Right atrium auricular region (tissue), 2 donors: ENCODE results near the gene ST6GALNAC3. TPM values are rescaled to one million over a fixed set of nuclear protein-coding genes. Genes with fewer than 3 reads are reported as not detected.

ENCODE experiments used
- DNase-seq: peaks from one replicate; pipeline ENCODE4 v3.0.0-alpha.2; 2019; ENCODE audit warnings: low spot score
- H3K27ac ChIP-seq, 2 donors: fragments of 200-600 bp; sonication (generic); 1 replicate in 1 of 2; 2 replicates in 1 of 2; pipeline ENCODE4 v1.5.1; 2016 to 2019
- H3K27me3 ChIP-seq, 2 donors: fragments of 200-600 bp; sonication (generic); one replicate each; pipeline versions ENCODE4 v1.5.1 to v1.6.0; 2017 to 2019
- H3K36me3 ChIP-seq: fragments of 200-600 bp; sonication (generic); one replicate; pipeline ENCODE4 v1.5.1; 2016
- H3K4me1 ChIP-seq, 2 donors: fragments of 200-600 bp; sonication (generic); one replicate each; pipeline versions ENCODE4 v1.5.1 to v1.6.0; 2017 to 2019
- H3K4me3 ChIP-seq, 2 donors: fragments of 200-600 bp; sonication (generic); 1 replicate in 1 of 2; 2 replicates in 1 of 2; pipeline ENCODE4 v1.5.1; 2017 to 2019; ENCODE audit warnings: mild to moderate bottlenecking in 1 of 2, moderate library complexity in 1 of 2
- H3K9me3 ChIP-seq, 2 donors: fragments of 200-600 bp; sonication (generic); one replicate each; pipeline ENCODE4 v1.5.1; 2019
- CTCF ChIP-seq, 2 donors: fragments of 200-600 bp; sonication (generic); IDR thresholded peaks; one replicate each; pipeline ENCODE4 v1.5.1; 2019; ENCODE audit warnings: antibody characterized with exemption in 2 of 2
- total RNA-seq, 2 donors: library from RNA; depleted of rRNA; stranded (reverse); fragments of >200 nt; gene quantifications; one replicate each; pipeline ENCODE4 v1.1.0, GENCODE V29; 2016

The ST6GALNAC3 gene
- total RNA-seq, 2 donors from 2014 or later: 6.8 to 9.3 TPM

- H3K4me3 ChIP-seq: no peak overlapping the region
- no peak for DNase-seq
- H3K27me3 ChIP-seq: no peaks in the 10 kb centered on the region
Measured at GRCh38 chr1:76101548-76101947, 27.0 kb downstream of the ST6GALNAC3 start.

GRCh38 chr1:76102046-76102445, 27.5 kb downstream of the ST6GALNAC3 start:
- Histone ChIP-seq H3K4me3 (no peak overlapping the region), H3K9me3 (no peaks in the 10 kb centered on the region), H3K27me3 (no peaks in the 10 kb centered on the region), H3K36me3 (no peaks in the 10 kb centered on the region), H3K27ac (no peak overlapping the region), H3K4me1 (no peaks in the 10 kb centered on the region)
- TF ChIP-seq CTCF (IDR thresholded peaks at IDR 0.05): no peak
- no peak for DNase-seq

More at GRCh38 chr1:76101548-76101947, 27.0 kb downstream of the ST6GALNAC3 start:
- no peak for TF ChIP-seq CTCF (IDR thresholded peaks at IDR 0.05)
- Histone ChIP-seq H3K4me1 (no peaks in the 10 kb centered on the region), H3K9me3 (no peaks in the 10 kb centered on the region), H3K27ac (no peak overlapping the region), H3K36me3 (no peaks in the 10 kb centered on the region)

- TF ChIP-seq CTCF (IDR thresholded peaks at IDR 0.05): no peak
- no peaks in the 10 kb centered on the region for H3K27me3 ChIP-seq
- H3K4me1 ChIP-seq: no peaks in the 10 kb centered on the region
- no peak for DNase-seq
- H3K9me3 ChIP-seq: no peaks in the 10 kb centered on the region
- no peak overlapping the region for H3K27ac ChIP-seq
- no peaks in the 10 kb centered on the region for H3K36me3 ChIP-seq
- no peak overlapping the region for H3K4me3 ChIP-seq
Measured at GRCh38 chr1:76103034-76103433, 28.5 kb downstream of the ST6GALNAC3 start.

- Histone ChIP-seq H3K36me3 (no peaks in the 10 kb centered on the region), H3K9me3 (no peaks in the 10 kb centered on the region), H3K4me3 (no peak overlapping the region), H3K27ac (no peak overlapping the region), H3K4me1 (no peaks in the 10 kb centered on the region), H3K27me3 (no peaks in the 10 kb centered on the region)
- no peak for DNase-seq
- TF ChIP-seq CTCF (IDR thresholded peaks at IDR 0.05): no peak
Measured at GRCh38 chr1:76105372-76105771, 30.8 kb downstream of the ST6GALNAC3 start.

- Histone ChIP-seq H3K27ac (no peak overlapping the region), H3K36me3 (no peaks in the 10 kb centered on the region), H3K4me1 (no peaks in the 10 kb centered on the region), H3K9me3 (no peaks in the 10 kb centered on the region), H3K27me3 (no peaks in the 10 kb centered on the region), H3K4me3 (no peak overlapping the region)
- TF ChIP-seq CTCF (IDR thresholded peaks at IDR 0.05): no peak
- no peak for DNase-seq
Measured at GRCh38 chr1:76106251-76106650, 31.7 kb downstream of the ST6GALNAC3 start.

GRCh38 chr1:76106719-76107235, 32.2 kb downstream of the ST6GALNAC3 start:
- DNase-seq: no peak
- Histone ChIP-seq H3K27ac (no peak overlapping the region), H3K4me1 (no peaks in the 10 kb centered on the region), H3K36me3 (no peaks in the 10 kb centered on the region), H3K4me3 (no peak overlapping the region), H3K9me3 (no peaks in the 10 kb centered on the region), H3K27me3 (no peaks in the 10 kb centered on the region)
- no peak for TF ChIP-seq CTCF (IDR thresholded peaks at IDR 0.05)
